Activated CD4-positive, alpha-beta T cell treated with anti-CD3 and anti-CD28 coated beads, Interleukin-2, amount 50 U/mL, for 4 hours (primary cell): ENCODE data around the gene PLEKHM3.
"Not testable (repeated sequence)": the region's sequence is repeated elsewhere in the genome, so short reads cannot be mapped to it uniquely, and the experiment has no call there.

Source experiments
- DNase-seq, 2 experiments: peaks; one replicate each; pipeline ENCODE4 v3.0.0-alpha.2; 2020

PLEKHM3 gene

GRCh38 chr2:207819021-207819797 lies 206.1 kb downstream of the PLEKHM3 start:
- DNase-seq = no peak

GRCh38 chr2:207816546-207816945 lies 208.8 kb downstream of the PLEKHM3 start:
- no peak for DNase-seq

- no peak for DNase-seq
Measured at GRCh38 chr2:207815254-207815653, 210.1 kb downstream of the PLEKHM3 start.

- no peak for DNase-seq
Measured at GRCh38 chr2:207813942-207814341, 211.4 kb downstream of the PLEKHM3 start.

GRCh38 chr2:207813221-207813916 lies 212.0 kb downstream of the PLEKHM3 start:
- DNase-seq = no peak

GRCh38 chr2:207812726-207813080 lies 212.6 kb downstream of the PLEKHM3 start:
- DNase-seq = no peak

GRCh38 chr2:207812058-207812725 lies 213.1 kb downstream of the PLEKHM3 start:
- DNase-seq = no peak

GRCh38 chr2:207811658-207812057 lies 213.7 kb downstream of the PLEKHM3 start:
- DNase-seq = not testable (repeated sequence)

GRCh38 chr2:207810200-207810788 lies 215.0 kb downstream of the PLEKHM3 start:
- no peak for DNase-seq

- DNase-seq = no peak
Measured at GRCh38 chr2:207808119-207808518, 217.2 kb downstream of the PLEKHM3 start.

- DNase-seq = no peak
Measured at GRCh38 chr2:207807516-207807915, 217.8 kb downstream of the PLEKHM3 start.

GRCh38 chr2:207805566-207806226 lies 219.6 kb downstream of the PLEKHM3 start:
- no peak for DNase-seq

GRCh38 chr2:207802650-207803049 lies 222.7 kb downstream of the PLEKHM3 start:
- DNase-seq = no peak

- DNase-seq = no peak
Measured at GRCh38 chr2:207801259-207801658, 224.1 kb downstream of the PLEKHM3 start.

GRCh38 chr2:207796585-207797350 lies 228.6 kb downstream of the PLEKHM3 start:
- DNase-seq = no peak

GRCh38 chr2:207792244-207792785 lies 233.0 kb downstream of the PLEKHM3 start:
- DNase-seq = no peak

- no peak for DNase-seq
Measured at GRCh38 chr2:207791579-207792243, 233.6 kb downstream of the PLEKHM3 start.

GRCh38 chr2:207790898-207791297 lies 234.4 kb downstream of the PLEKHM3 start:
- no peak for DNase-seq

- no peak for DNase-seq
Measured at GRCh38 chr2:207787800-207788199, 237.5 kb downstream of the PLEKHM3 start.

- no peak for DNase-seq
Measured at GRCh38 chr2:207787017-207787416, 238.3 kb downstream of the PLEKHM3 start.

GRCh38 chr2:207784898-207785297 lies 240.4 kb downstream of the PLEKHM3 start:
- DNase-seq = no peak
